Measurements from ENCODE around the gene SHISA5. TPM values are rescaled to one million over a fixed set of nuclear protein-coding genes. Genes with fewer than 3 reads are reported as not detected.
A peak's percentile ranks its signal among the peaks of the same experiment; 100 is the strongest.
"Not testable (repeated sequence)": the region's sequence is repeated elsewhere in the genome, so short reads cannot be mapped to it uniquely, and the experiment has no call there.

Gene SHISA5
- total RNA-seq, 1 experiment from 2014 or later, result 115 TPM

- in situ Hi-C loops (cut with HindIII; ENCODE audit: low sequenced_read_pairs), result no loop called here
- DNase-seq (ENCODE audit: low spot score), result no peak
Measured at GRCh38 chr3:48486952-48487351, 17.0 kb downstream of the SHISA5 start.

GRCh38 chr3:48482822-48483221 lies 21.2 kb downstream of the SHISA5 start:
- in situ Hi-C loops (cut with HindIII; ENCODE audit: low sequenced_read_pairs); DNase-seq (ENCODE audit: low spot score): not testable (repeated sequence)

GRCh38 chr3:48480891-48481290 lies 23.1 kb downstream of the SHISA5 start:
- in situ Hi-C loops (cut with HindIII; ENCODE audit: low sequenced_read_pairs); DNase-seq (ENCODE audit: low spot score): not testable (repeated sequence)

GRCh38 chr3:48478626-48479555 lies 25.1 kb downstream of the SHISA5 start:
- in situ Hi-C loops (cut with HindIII; ENCODE audit: low sequenced_read_pairs), result no loop called here
- no peak for DNase-seq (ENCODE audit: low spot score)

- no peak for DNase-seq (ENCODE audit: low spot score)
- in situ Hi-C loops (cut with HindIII; ENCODE audit: low sequenced_read_pairs), result no loop called here
Measured at GRCh38 chr3:48477959-48478520, 25.9 kb downstream of the SHISA5 start.

GRCh38 chr3:48476426-48477053 lies 27.4 kb downstream of the SHISA5 start:
- no peak for DNase-seq (ENCODE audit: low spot score)
- in situ Hi-C loops (cut with HindIII; ENCODE audit: low sequenced_read_pairs), result no loop called here

- in situ Hi-C loops (cut with HindIII; ENCODE audit: low sequenced_read_pairs), result no loop called here
- no peak for DNase-seq (ENCODE audit: low spot score)
Measured at GRCh38 chr3:48475188-48475587, 28.8 kb downstream of the SHISA5 start.

- in situ Hi-C loops (cut with HindIII; ENCODE audit: low sequenced_read_pairs), result no loop called here
Measured at GRCh38 chr3:48474619-48475018, 29.4 kb downstream of the SHISA5 start.

GRCh38 chr3:48474031-48474430 lies 29.9 kb downstream of the SHISA5 start:
- in situ Hi-C loops (cut with HindIII; ENCODE audit: low sequenced_read_pairs); DNase-seq (ENCODE audit: low spot score): not testable (repeated sequence)

More at GRCh38 chr3:48474619-48475018, 29.4 kb downstream of the SHISA5 start:
- no peak for DNase-seq (ENCODE audit: low spot score)

- DNase-seq (ENCODE audit: low spot score), result no peak
- in situ Hi-C loops (cut with HindIII; ENCODE audit: low sequenced_read_pairs), result no loop called here
Measured at GRCh38 chr3:48473617-48473952, 30.4 kb downstream of the SHISA5 start.

- peak; percentile 91 for DNase-seq (ENCODE audit: low spot score)
- in situ Hi-C loops (cut with HindIII; ENCODE audit: low sequenced_read_pairs), result no loop called here
Measured at GRCh38 chr3:48472923-48473616, 30.9 kb downstream of the SHISA5 start.

GRCh38 chr3:48472673-48472922 lies 31.4 kb downstream of the SHISA5 start:
- in situ Hi-C loops (cut with HindIII; ENCODE audit: low sequenced_read_pairs), result no loop called here
- no peak for DNase-seq (ENCODE audit: low spot score)

GRCh38 chr3:48470286-48470685 lies 33.7 kb downstream of the SHISA5 start:
- no peak for DNase-seq (ENCODE audit: low spot score)
- in situ Hi-C loops (cut with HindIII; ENCODE audit: low sequenced_read_pairs), result no loop called here

GRCh38 chr3:48469046-48469915 lies 34.7 kb downstream of the SHISA5 start:
- peak; percentile 40 for DNase-seq (ENCODE audit: low spot score)
- in situ Hi-C loops (cut with HindIII; ENCODE audit: low sequenced_read_pairs), result no loop called here

GRCh38 chr3:48468329-48468731 lies 35.6 kb downstream of the SHISA5 start:
- peak; percentile 38 for DNase-seq (ENCODE audit: low spot score)

GRCh38 chr3:48467473-48468267 lies 36.3 kb downstream of the SHISA5 start:
- peak; percentile 90 for DNase-seq (ENCODE audit: low spot score)
- in situ Hi-C loops (cut with HindIII; ENCODE audit: low sequenced_read_pairs), result no loop called here

More at GRCh38 chr3:48468329-48468731, 35.6 kb downstream of the SHISA5 start:
- in situ Hi-C loops (cut with HindIII; ENCODE audit: low sequenced_read_pairs), result no loop called here

GRCh38 chr3:48467110-48467454 lies 36.9 kb downstream of the SHISA5 start:
- no peak for DNase-seq (ENCODE audit: low spot score)
- in situ Hi-C loops (cut with HindIII; ENCODE audit: low sequenced_read_pairs), result no loop called here

- DNase-seq (ENCODE audit: low spot score), result no peak
- in situ Hi-C loops (cut with HindIII; ENCODE audit: low sequenced_read_pairs), result no loop called here
Measured at GRCh38 chr3:48466386-48467109, 37.4 kb downstream of the SHISA5 start.
